SK-N-MC (cell line): ENCODE measurements around the gene TXNDC17.

Experiments used
- EZH2 ChIP-seq: fragments of 200-600 bp; sonication (generic); IDR thresholded peaks from one replicate; pipeline ENCODE4 v1.6.1; 2017; ENCODE audit warnings: antibody characterized with exemption
- FOXP2 ChIP-seq: optimal IDR thresholded peaks from 2 replicates; pipeline ENCODE3; 2011; ENCODE audit warnings: mild to moderate bottlenecking, moderate library complexity; ENCODE audit not compliant: insufficient read depth; ENCODE audit errors: extremely low read length, control extremely low read depth
- POLR2AphosphoS5 ChIP-seq: IDR thresholded peaks from 2 replicates; pipeline ENCODE4 v1.6.1; 2012; ENCODE audit warnings: mild to moderate bottlenecking, low read depth, low read length, borderline replicate concordance

DNA sequence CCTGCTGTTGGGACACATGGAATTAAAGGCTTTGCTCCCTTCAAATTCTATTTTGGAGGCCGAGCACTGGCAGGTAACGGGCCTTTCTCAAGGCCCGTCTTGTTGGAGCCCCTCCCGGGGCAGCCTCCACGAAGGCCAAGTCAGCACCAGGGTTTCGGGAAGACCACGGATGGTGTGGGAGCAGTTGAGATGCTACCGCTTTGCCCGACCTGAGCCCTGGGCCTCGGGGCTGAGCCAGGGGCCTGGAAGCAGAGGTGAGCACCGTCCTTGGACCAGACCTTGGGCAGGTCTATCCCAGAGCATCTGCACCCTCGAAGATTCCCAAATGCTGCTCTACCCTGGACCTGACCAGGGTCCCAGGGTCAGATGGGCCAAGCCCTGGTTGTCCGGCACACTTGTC is 33.7 kb downstream of the TXNDC17 start:
- TF ChIP-seq POLR2AphosphoS5: no peak
- TF ChIP-seq EZH2: no peak
- TF ChIP-seq FOXP2: no peak
